Endothelial cell of umbilical vein (primary cell): ENCODE data around the gene ARPC1B. TPM values are rescaled to one million over a fixed set of nuclear protein-coding genes. Genes with fewer than 3 reads are reported as not detected.
"Not testable (repeated sequence)": the region's sequence is repeated elsewhere in the genome, so short reads cannot be mapped to it uniquely, and the experiment has no call there.

ENCODE experiments used
- BruUV-seq: library from RNA; stranded (reverse); fragments of 400-500 nt; replicated peaks from 2 replicates; lab custom pipeline; 2021; lab: Mats Ljungman, UMichigan
- CTCF ChIA-PET: fragments of 300-600, 350-600 bp; sonication (Branson Sonifier 250); formaldehyde crosslinking; loops from one replicate; lab custom pipeline; 2021; ENCODE audit warnings: antibody characterized with exemption, inconsistent platforms; lab: Charles Lee
- POLR2A ChIA-PET: fragments of 300-600, 350-600 bp; sonication (Branson Sonifier 250); formaldehyde crosslinking; loops from one replicate; lab custom pipeline; 2021; ENCODE audit warnings: antibody characterized with exemption, inconsistent platforms; lab: Charles Lee
- DNase-seq: peaks from one replicate; pipeline ENCODE4 v3.0.0-alpha.2; 2011; ENCODE audit warnings: low read depth, low spot score
- FAIRE-seq: peaks from 2 replicates; lab custom pipeline; 2011; peaks lifted over from hg19 to GRCh38; lab: Jason Lieb, UNC
- H2AFZ ChIP-seq: 2 replicates; pipeline ENCODE4 v1.6.0; 2012; ENCODE audit warnings: low read depth, low read length, control low read depth, inconsistent platforms
- H3K27ac ChIP-seq: 2 replicates; pipeline ENCODE4 v1.5.1; 2011; ENCODE audit warnings: low read depth, mild to moderate bottlenecking, control low read depth, low read length, moderate library complexity; ENCODE audit not compliant: insufficient read depth
- H3K27me3 ChIP-seq, 2 experiments: 2 replicates each; pipeline versions ENCODE4 v1.6.0 to v1.6.1; 2011; ENCODE audit warnings: low read length in 2 of 2, mixed read lengths in 1 of 2; ENCODE audit not compliant: control insufficient read depth in 2 of 2, insufficient read depth in 2 of 2
- H3K36me3 ChIP-seq, 2 experiments: 2 replicates in 1 of 2; 3 replicates in 1 of 2; pipeline ENCODE4 v1.5.1; 2011; ENCODE audit warnings: low read length in 2 of 2, mild to moderate bottlenecking in 1 of 2, moderate library complexity in 1 of 2; ENCODE audit not compliant: control insufficient read depth in 2 of 2, insufficient read depth in 2 of 2; ENCODE audit errors: extremely low read depth in 1 of 2
- H3K4me1 ChIP-seq: 3 replicates; pipeline ENCODE4 v1.5.1; 2011; ENCODE audit warnings: mild to moderate bottlenecking, low read length; ENCODE audit not compliant: control insufficient read depth, insufficient read depth; ENCODE audit errors: extremely low read depth
- H3K4me2 ChIP-seq: 2 replicates; pipeline ENCODE4 v1.6.1; 2011; ENCODE audit warnings: low read length, control low read depth, mixed read lengths; ENCODE audit not compliant: insufficient read depth
- H3K4me3 ChIP-seq, 3 experiments: fragments of 200-600 bp in 1 of 3; sonication (generic), shearing (Covaris generic) in 1 of 3; replicated peaks in 1 of 3; 2 replicates each; pipeline ENCODE4 v1.5.1; 2011 to 2016; ENCODE audit warnings: control low read depth in 3 of 3, low read length in 3 of 3, mild to moderate bottlenecking in 2 of 3, inconsistent platforms in 1 of 3, low read depth in 1 of 3, moderate library complexity in 1 of 3; ENCODE audit not compliant: insufficient read depth in 1 of 3
- H3K79me2 ChIP-seq: 2 replicates; pipeline ENCODE4 v1.6.0; 2012; ENCODE audit warnings: low read length, inconsistent platforms; ENCODE audit not compliant: control insufficient read depth, insufficient read depth
- H3K9ac ChIP-seq: replicated peaks from 2 replicates; pipeline ENCODE3; 2011; ENCODE audit warnings: low read length, control low read depth; ENCODE audit not compliant: insufficient read depth; ENCODE audit errors: extremely low read depth
- H3K9me1 ChIP-seq: replicated peaks from 3 replicates; pipeline ENCODE4 v1.6.0; 2011; ENCODE audit warnings: mild to moderate bottlenecking, low read length; ENCODE audit not compliant: control insufficient read depth, insufficient read depth; ENCODE audit errors: extremely low read depth
- H3K9me3 ChIP-seq: replicated peaks from 2 replicates; pipeline ENCODE4 v1.5.1; 2012; ENCODE audit warnings: low read length, inconsistent platforms; ENCODE audit not compliant: control insufficient read depth, insufficient read depth
- H4K20me1 ChIP-seq: replicated peaks from 2 replicates; pipeline ENCODE3; 2011; ENCODE audit warnings: mild to moderate bottlenecking, low read length; ENCODE audit not compliant: control insufficient read depth, insufficient read depth; ENCODE audit errors: extremely low read depth
- EZH2 ChIP-seq: IDR thresholded peaks from 2 replicates; pipeline ENCODE4 v1.6.1; 2012; ENCODE audit warnings: borderline replicate concordance, low read depth, mild to moderate bottlenecking, moderate library complexity, low read length, inconsistent platforms; ENCODE audit not compliant: severe bottlenecking
- FOS ChIP-seq: IDR thresholded peaks from 2 replicates; pipeline ENCODE4 v1.6.1; 2011; ENCODE audit warnings: mild to moderate bottlenecking, low read length, moderate library complexity, borderline replicate concordance; ENCODE audit not compliant: insufficient read depth
- GATA2 ChIP-seq: IDR thresholded peaks from 2 replicates; pipeline ENCODE4 v1.7.0; 2011; ENCODE audit warnings: low read depth, mild to moderate bottlenecking, moderate library complexity, mixed read lengths, low read length; ENCODE audit not compliant: insufficient read length, insufficient read depth
- JUN ChIP-seq: IDR thresholded peaks from 2 replicates; pipeline ENCODE4 v1.6.1; 2011; ENCODE audit warnings: borderline replicate concordance, low read depth; ENCODE audit not compliant: insufficient read length, insufficient read depth
- dilution Hi-C: fragments of 300-500 bp; cut with MboI; formaldehyde crosslinking; loops from one replicate; pipeline ENCODE4 v1.15.0; 2019; ENCODE audit warnings: low sequenced_read_pairs; ENCODE audit not compliant: extremely low pct_ligation_motif_present
- intact Hi-C: fragments of 100-400 bp; cut with micrococcal nuclease; formaldehyde crosslinking; loops from one replicate; pipeline ENCODE4 v1.10.0; 2022
- polyA plus RNA-seq, 4 experiments: library from polyadenylated mRNA; depleted of rRNA in 3 of 4; stranded (reverse) in 3 of 4; unstranded in 1 of 4; fragments of >200 nt; gene quantifications; 2 replicates each; pipeline versions ENCODE4 v1.2.1 to v1.2.3, GENCODE V29; 2011 to 2012; ENCODE audit warnings: missing spikeins in 1 of 4
- total RNA-seq: library from RNA; stranded (reverse); gene quantifications from 2 replicates; pipeline ENCODE4 v1.2.3, GENCODE V29; 2021
- TF ChIP-seq, protein P1 (sequence below), 2 donors: IDR thresholded peaks; 1 replicate in 1 of 2; 2 replicates in 1 of 2; pipeline ENCODE4 v1.5.1; 2011; ENCODE audit warnings: low read length in 2 of 2, mild to moderate bottlenecking in 2 of 2, moderate library complexity in 2 of 2, control low read depth in 1 of 2, inconsistent platforms in 1 of 2, low read depth in 1 of 2; ENCODE audit not compliant: insufficient read depth in 1 of 2; ENCODE audit errors: extremely low read depth in 1 of 2

Gene ARPC1B
- total and polyA plus RNA-seq, 2 donors (not counting 3 experiments of a cell fraction or from before 2014, with no cell fraction given): 232 to 831 TPM

DNA sequence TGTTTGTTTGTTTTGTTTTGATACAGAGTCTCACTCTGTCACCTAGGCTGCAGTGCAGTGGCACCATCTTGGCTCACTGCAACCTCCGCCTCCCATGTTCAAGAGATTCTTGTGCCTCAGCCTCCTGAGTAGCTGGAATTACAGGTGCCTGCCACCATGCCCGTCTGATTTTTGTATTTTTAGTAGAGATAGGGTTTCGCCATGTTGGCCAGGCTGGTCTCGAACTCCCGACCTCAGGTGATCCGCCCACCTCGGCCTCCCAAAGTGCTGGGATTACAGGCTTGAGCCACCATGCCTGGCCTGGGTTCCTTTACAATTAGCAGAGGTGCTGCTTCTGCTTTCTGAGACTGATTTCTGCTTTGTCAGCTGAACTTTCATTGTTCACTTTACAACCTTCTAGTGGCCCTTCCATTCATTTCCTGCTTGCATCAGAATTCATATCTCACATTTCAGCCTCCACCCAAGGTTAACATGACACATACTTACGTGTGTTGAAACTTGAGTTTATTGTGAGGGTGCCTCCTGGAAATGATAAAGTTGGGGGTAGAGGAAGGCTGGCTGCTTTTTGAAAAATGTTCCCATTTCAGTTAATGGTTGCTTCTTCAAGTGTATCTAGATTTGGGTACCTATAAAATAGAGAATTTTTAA lies 44.1 kb upstream of the ARPC1B start:
- H4K20me1 ChIP-seq, H3K9me3 ChIP-seq, H2AFZ ChIP-seq, H3K4me3 ChIP-seq, POLR2A ChIA-PET, dilution Hi-C loops, H3K27me3 ChIP-seq, H3K9me1 ChIP-seq, H3K9ac ChIP-seq, BruUV-seq: not testable (repeated sequence)
- peaks cover 75% of the 10 kb centered on the region for H3K79me2 ChIP-seq
- H3K4me1 ChIP-seq: peaks cover 34% of the 10 kb centered on the region
- DNase-seq (peak; percentile 88), FAIRE-seq (peak; percentile 88)
- TF ChIP-seq FOS (peak; percentile 67), GATA2 (peak; percentile 39), JUN (peak; percentile 47)
- peak overlapping the region; percentile 66 for H3K27ac ChIP-seq
- peaks cover 6 to 11% of the 10 kb centered on the region in 2 experiments for H3K36me3 ChIP-seq
- CTCF ChIA-PET: interaction anchor here (2.2 kb wide), 1 partner anchor 290 kb away, joined by 10 read pairs; no protein-coding TSS in a partner anchor
- intact Hi-C loops: loop anchor here (1.0 kb wide), 1 partner anchor 290 kb away; no protein-coding TSS in a partner anchor
- peak overlapping the region; percentile 71 for H3K4me2 ChIP-seq

GRCh38 chr7:99331002-99331401 lies 43.5 kb upstream of the ARPC1B start:
- no peaks in the 10 kb centered on the region for H3K27me3 ChIP-seq
- ChIA-PET CTCF (interaction anchor here (0.7 to 2.2 kb wide), 2 partner anchors 19 to 291 kb away, joined by 3 to 10 read pairs; no protein-coding TSS in a partner anchor), POLR2A (no interaction called here)
- H3K4me3 ChIP-seq: no peak overlapping the region
- H3K9me3 ChIP-seq: no peaks in the 10 kb centered on the region
- peak overlapping the region; percentile 66 for H3K27ac ChIP-seq
- TF ChIP-seq, protein P1, sequence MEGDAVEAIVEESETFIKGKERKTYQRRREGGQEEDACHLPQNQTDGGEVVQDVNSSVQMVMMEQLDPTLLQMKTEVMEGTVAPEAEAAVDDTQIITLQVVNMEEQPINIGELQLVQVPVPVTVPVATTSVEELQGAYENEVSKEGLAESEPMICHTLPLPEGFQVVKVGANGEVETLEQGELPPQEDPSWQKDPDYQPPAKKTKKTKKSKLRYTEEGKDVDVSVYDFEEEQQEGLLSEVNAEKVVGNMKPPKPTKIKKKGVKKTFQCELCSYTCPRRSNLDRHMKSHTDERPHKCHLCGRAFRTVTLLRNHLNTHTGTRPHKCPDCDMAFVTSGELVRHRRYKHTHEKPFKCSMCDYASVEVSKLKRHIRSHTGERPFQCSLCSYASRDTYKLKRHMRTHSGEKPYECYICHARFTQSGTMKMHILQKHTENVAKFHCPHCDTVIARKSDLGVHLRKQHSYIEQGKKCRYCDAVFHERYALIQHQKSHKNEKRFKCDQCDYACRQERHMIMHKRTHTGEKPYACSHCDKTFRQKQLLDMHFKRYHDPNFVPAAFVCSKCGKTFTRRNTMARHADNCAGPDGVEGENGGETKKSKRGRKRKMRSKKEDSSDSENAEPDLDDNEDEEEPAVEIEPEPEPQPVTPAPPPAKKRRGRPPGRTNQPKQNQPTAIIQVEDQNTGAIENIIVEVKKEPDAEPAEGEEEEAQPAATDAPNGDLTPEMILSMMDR (IDR thresholded peaks at IDR 0.05; ENCODE audit: extremely low read depth in 1 of 2, insufficient read depth in 1 of 2, low read depth in 1 of 2, low read length in 2 of 2): no peak
- TF ChIP-seq EZH2: no peak
- H3K36me3 ChIP-seq: peaks cover 6 to 13% of the 10 kb centered on the region in 2 experiments
- BruUV-seq: no TSS peak
- H3K9me1 ChIP-seq: no peaks in the 10 kb centered on the region
- peaks cover 73% of the 10 kb centered on the region for H3K79me2 ChIP-seq
- H3K4me1 ChIP-seq: peaks cover 34% of the 10 kb centered on the region
- no peak overlapping the region for H3K9ac ChIP-seq
- intact Hi-C loops: no loop called here
- no peak overlapping the region for H2AFZ ChIP-seq
- H4K20me1 ChIP-seq: peaks cover 2% of the 10 kb centered on the region
- dilution Hi-C loops: no loop called here
- H3K4me2 ChIP-seq: peak overlapping the region; percentile 71
- DNase-seq (no peak), FAIRE-seq (no peak)
